Naive thymus-derived CD4-positive, alpha-beta T cell (primary cell): ENCODE measurements around the gene ZBTB11. TPM values are rescaled to one million over a fixed set of nuclear protein-coding genes. Genes with fewer than 3 reads are reported as not detected.
A peak's percentile ranks its signal among the peaks of the same experiment; 100 is the strongest.
"Not testable (repeated sequence)": the region's sequence is repeated elsewhere in the genome, so short reads cannot be mapped to it uniquely, and the experiment has no call there.

Source experiments
- ATAC-seq: fragments of 150-1000 bp; cut with Tn5 transposase; 2 replicates; pipeline ENCODE4 v1.10.0; 2021; ENCODE audit warnings: mild to moderate bottlenecking, moderate library complexity
- CTCF ChIA-PET: fragments of 350-600 bp; sonication (Branson Sonifier 250); formaldehyde crosslinking; loops from one replicate; lab custom pipeline; 2021; ENCODE audit warnings: antibody characterized with exemption; lab: Charles Lee
- POLR2A ChIA-PET: fragments of 350-600 bp; sonication (Branson Sonifier 250); formaldehyde crosslinking; loops from one replicate; lab custom pipeline; 2021; ENCODE audit warnings: antibody characterized with exemption, inconsistent platforms; lab: Charles Lee
- DNase-seq, 9 donors: peaks; one replicate each; pipeline versions ENCODE4 v3.0.0 to v3.0.0-alpha.2; 2020 to 2022; ENCODE audit warnings: mixed read lengths in 1 of 9
- H3K27ac ChIP-seq: one replicate; pipeline ENCODE4 v1.7.0; 2013; ENCODE audit warnings: mild to moderate bottlenecking, low read depth, low read length, moderate library complexity
- H3K27me3 ChIP-seq, 2 donors: one replicate each; pipeline ENCODE4 v1.7.0; 2013; ENCODE audit warnings: low read length in 2 of 2, mild to moderate bottlenecking in 2 of 2, moderate library complexity in 2 of 2; ENCODE audit not compliant: control insufficient read depth in 2 of 2, insufficient read depth in 2 of 2
- H3K36me3 ChIP-seq, 3 experiments: 1 replicate in 2 of 3; 2 replicates in 1 of 3; pipeline ENCODE4 v1.7.0; 2013; ENCODE audit warnings: low read length in 3 of 3, mild to moderate bottlenecking in 3 of 3, moderate library complexity in 1 of 3; ENCODE audit not compliant: insufficient read depth in 3 of 3, control insufficient read depth in 2 of 3
- H3K4me1 ChIP-seq, 2 donors: one replicate each; pipeline ENCODE4 v1.7.0; 2013; ENCODE audit warnings: low read length in 2 of 2, mild to moderate bottlenecking in 2 of 2, moderate library complexity in 1 of 2; ENCODE audit not compliant: control insufficient read depth in 2 of 2, insufficient read depth in 2 of 2
- H3K4me3 ChIP-seq: 2 replicates; pipeline ENCODE4 v1.7.0; 2013; ENCODE audit warnings: mild to moderate bottlenecking, low read length
- H3K9me3 ChIP-seq, 3 experiments: 1 replicate in 2 of 3; 2 replicates in 1 of 3; pipeline ENCODE4 v1.7.0; 2013; ENCODE audit warnings: low read length in 3 of 3; ENCODE audit not compliant: control insufficient read depth in 2 of 3
- H3K27ac Mint-ChIP-seq, 9 donors: one replicate each; pipeline ENCODE4 v1.8.0; 2020 to 2022; ENCODE audit warnings: mixed read lengths in 9 of 9, mild to moderate bottlenecking in 8 of 9, moderate library complexity in 5 of 9, inconsistent platforms in 2 of 9
- H3K27me3 Mint-ChIP-seq, 5 donors: one replicate each; pipeline ENCODE4 v1.8.0; 2021 to 2022; ENCODE audit warnings: mixed read lengths in 5 of 5, mild to moderate bottlenecking in 1 of 5
- H3K36me3 Mint-ChIP-seq, 5 donors: one replicate each; pipeline ENCODE4 v1.8.0; 2020 to 2022; ENCODE audit warnings: mixed read lengths in 5 of 5, mild to moderate bottlenecking in 3 of 5, inconsistent platforms in 1 of 5
- H3K4me1 Mint-ChIP-seq, 7 donors: one replicate each; pipeline ENCODE4 v1.8.0; 2020 to 2022; ENCODE audit warnings: mixed read lengths in 7 of 7, mild to moderate bottlenecking in 3 of 7, inconsistent platforms in 1 of 7
- H3K4me3 Mint-ChIP-seq, 10 donors: one replicate each; pipeline ENCODE4 v1.8.0; 2020 to 2022; ENCODE audit warnings: mild to moderate bottlenecking in 10 of 10, mixed read lengths in 10 of 10, moderate library complexity in 6 of 10, inconsistent platforms in 2 of 10
- H3K9me3 Mint-ChIP-seq, 11 donors: one replicate each; pipeline ENCODE4 v1.8.0; 2020 to 2022; ENCODE audit warnings: mixed read lengths in 11 of 11, mild to moderate bottlenecking in 4 of 11, inconsistent platforms in 1 of 11, moderate library complexity in 1 of 11
- intact Hi-C, 2 donors: fragments of 100-400 bp; cut with micrococcal nuclease; formaldehyde crosslinking; loops; one replicate each; pipeline ENCODE4 v1.15.1; 2023
- polyA plus RNA-seq, 2 donors: library from polyadenylated mRNA; unstranded; fragments of 300-500 nt; fragmentation: Illumina TruSeq; gene quantifications; one replicate each; pipeline ENCODE4 v1.2.3, GENCODE V29; 2021
- total RNA-seq, 6 experiments: library from RNA in 5 of 6; stranded (reverse) in 5 of 6; gene quantifications; 1 replicate in 5 of 6; 2 replicates in 1 of 6; pipeline ENCODE4 v1.2.3 and lab custom pipeline; 2021 to 2026

Gene ZBTB11
- total and polyA plus RNA-seq, 7 experiments from 2014 or later, result 10.5 to 68.2 (median 52.1) TPM

DNA sequence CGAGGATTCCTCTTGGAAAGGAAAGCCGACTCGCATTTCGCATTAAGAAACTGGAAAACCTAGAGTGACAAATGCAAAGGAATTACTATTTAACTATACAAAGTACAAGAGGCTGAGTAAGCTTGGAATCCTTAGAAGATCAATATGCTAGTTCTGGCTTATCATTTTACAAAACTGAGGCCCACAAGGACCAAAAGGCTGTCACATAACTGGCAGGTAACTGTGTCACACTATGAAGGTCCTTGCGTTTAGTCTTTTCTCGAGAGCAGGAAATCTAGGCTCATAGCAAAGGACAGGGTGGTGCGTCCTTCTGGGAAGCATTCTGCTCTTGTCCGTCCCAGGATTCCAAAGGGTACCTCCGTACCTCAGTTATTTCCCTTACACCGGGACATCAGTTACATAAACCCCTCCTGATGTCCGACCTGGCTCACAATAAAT, 9.0 kb upstream of the ZBTB11 start:
- Mint-ChIP-seq H3K36me3 (peaks cover 8 to 26% (median 16%) of the 10 kb centered on the region in 5 donors), H3K27me3 (no peaks in the 10 kb centered on the region), H3K9me3 (peaks cover 0 to 1% (median 0%) of the 10 kb centered on the region in 11 donors), H3K27ac (peak overlapping the region; percentile 94 to 100 (median 99)), H3K4me3 (peak overlapping the region; percentile 90 to 100 (median 98)), H3K4me1 (peaks cover 20 to 57% (median 41%) of the 10 kb centered on the region in 7 donors)
- ATAC-seq (peak; percentile 1), DNase-seq (peak in 2 of 9 donors; percentile 21 to 24)
- peak overlapping the region; percentile 72 for H3K4me3 ChIP-seq
- H3K4me1 ChIP-seq, result peaks cover 24 to 25% of the 10 kb centered on the region in 2 donors
- peak overlapping the region; percentile 92 for H3K27ac ChIP-seq
- intact Hi-C loops, result loop anchor here (1.0 to 5.0 kb wide), 10 partner anchors 9 to 429 kb away; partner anchors contain the start of genes CEP97 (in 2 of the 2), PCNP (in 2 of the 2), ZBTB11 (in 2 of the 2) and NFKBIZ (in 1 of the 2)
- H3K27me3 ChIP-seq, result no peaks in the 10 kb centered on the region
- H3K9me3 ChIP-seq, result no peaks in the 10 kb centered on the region
- POLR2A ChIA-PET, result interaction anchor here (0.6 to 5.6 kb wide), 18 partner anchors 10 to 968 kb away, joined by 3 to 108 read pairs (median 6); partner anchors contain the start of genes CEP97, NFKBIZ, NXPE3 and PCNP
- CTCF ChIA-PET, result interaction anchor here (1.0 to 1.1 kb wide), 2 partner anchors 9 to 539 kb away, joined by 3 read pairs; partner anchors contain the start of gene ZBTB11
- H3K36me3 ChIP-seq, result peaks cover 8 to 35% (median 23%) of the 10 kb centered on the region in 3 experiments

DNA sequence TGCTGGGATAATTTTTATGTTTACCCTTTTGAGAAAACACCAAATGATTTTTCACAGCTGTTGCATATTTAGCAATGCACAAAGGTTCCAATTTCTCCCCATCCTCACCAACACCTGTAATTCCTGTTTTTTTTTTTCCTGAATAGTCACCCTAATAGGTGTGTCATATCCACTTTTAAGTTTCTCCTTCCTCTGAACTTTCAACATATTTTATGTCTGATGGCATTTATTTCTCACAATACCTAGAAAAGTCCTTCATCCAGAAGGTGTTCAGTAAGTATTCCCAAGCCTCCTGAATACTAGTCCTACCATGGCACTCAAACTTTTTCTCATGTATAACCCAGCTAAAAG, 8.1 kb upstream of the ZBTB11 start:
- peaks cover 8 to 43% (median 23%) of the 10 kb centered on the region in 3 experiments for H3K36me3 ChIP-seq
- no peaks in the 10 kb centered on the region for H3K27me3 Mint-ChIP-seq
- POLR2A ChIA-PET, result interaction anchor here (0.9 to 5.6 kb wide), 9 partner anchors 9 to 167 kb away, joined by 3 to 108 read pairs (median 6); partner anchors contain the start of genes CEP97, NFKBIZ, PCNP and TRMT10C
- peaks cover 24 to 25% of the 10 kb centered on the region in 2 donors for H3K4me1 ChIP-seq
- H3K9me3 Mint-ChIP-seq, result peaks cover 0 to 1% (median 0%) of the 10 kb centered on the region in 11 donors
- peaks cover 8 to 31% (median 21%) of the 10 kb centered on the region in 5 donors for H3K36me3 Mint-ChIP-seq
- H3K4me3 Mint-ChIP-seq, result peak overlapping the region; percentile 85 to 100 (median 96)
- peak overlapping the region; percentile 72 for H3K4me3 ChIP-seq
- CTCF ChIA-PET, result interaction anchor here (0.6 to 1.0 kb wide), 4 partner anchors 9 to 227 kb away, joined by 3 to 8 read pairs (median 4); partner anchors contain the start of gene PCNP
- H3K27me3 ChIP-seq, result no peaks in the 10 kb centered on the region
- ATAC-seq (no peak), DNase-seq (no peak)
- no peaks in the 10 kb centered on the region for H3K9me3 ChIP-seq
- H3K27ac Mint-ChIP-seq, result peak overlapping the region; percentile 93 to 100 (median 97)
- intact Hi-C loops, result loop anchor here in 1 of 2 donors (5.0 kb wide), 2 partner anchors 117 to 252 kb away; no protein-coding TSS in a partner anchor
- H3K27ac ChIP-seq, result peak overlapping the region; percentile 92
- peaks cover 16 to 53% (median 38%) of the 10 kb centered on the region in 7 donors for H3K4me1 Mint-ChIP-seq

DNA sequence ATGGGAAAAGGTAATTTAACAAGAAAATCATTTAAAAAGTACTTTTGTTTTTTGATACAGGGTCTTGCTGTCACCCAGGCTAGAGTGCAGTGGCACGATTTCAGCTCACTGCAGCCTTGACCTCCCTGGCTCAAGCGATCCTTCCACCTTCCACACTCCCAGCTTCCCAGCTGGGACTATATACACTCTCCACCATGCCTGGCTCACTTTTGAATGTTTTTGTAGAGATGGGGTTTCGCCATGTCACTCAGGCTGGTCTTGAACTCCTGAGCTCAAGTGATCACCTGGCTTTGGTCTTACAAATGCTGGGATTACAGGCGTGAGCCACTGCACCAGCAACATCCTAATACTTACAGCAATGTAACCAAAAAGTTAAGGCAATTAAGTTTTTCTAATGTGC, 3.5 kb upstream of the ZBTB11 start:
- H3K27me3 ChIP-seq, result no peaks in the 10 kb centered on the region
- no peak for DNase-seq
- ChIA-PET CTCF (no interaction called here), POLR2A (interaction anchor here (1.5 kb wide), 1 partner anchor 44 kb away, joined by 5 read pairs; the partner anchor contains the start of gene CEP97)
- peaks cover 8 to 49% (median 20%) of the 10 kb centered on the region in 3 experiments for H3K36me3 ChIP-seq
- intact Hi-C loops, result no loop called here
- H3K9me3 ChIP-seq, result no peaks in the 10 kb centered on the region
- Mint-ChIP-seq H3K4me1 (peaks cover 10 to 44% (median 37%) of the 10 kb centered on the region in 7 donors), H3K36me3 (peaks cover 8 to 33% (median 21%) of the 10 kb centered on the region in 5 donors), H3K27me3 (no peaks in the 10 kb centered on the region), H3K4me3 (no peak overlapping the region), H3K27ac (peak overlapping the region in 5 of 9 donors; percentile 5 to 53 (median 27)), H3K9me3 (peaks cover 0 to 3% (median 0%) of the 10 kb centered on the region in 11 donors)
- no peak overlapping the region for H3K27ac ChIP-seq
- H3K4me1 ChIP-seq, result peaks cover 26 to 30% of the 10 kb centered on the region in 2 donors
- H3K4me3 ChIP-seq, result no peak overlapping the region
- ATAC-seq, result no peak

DNA sequence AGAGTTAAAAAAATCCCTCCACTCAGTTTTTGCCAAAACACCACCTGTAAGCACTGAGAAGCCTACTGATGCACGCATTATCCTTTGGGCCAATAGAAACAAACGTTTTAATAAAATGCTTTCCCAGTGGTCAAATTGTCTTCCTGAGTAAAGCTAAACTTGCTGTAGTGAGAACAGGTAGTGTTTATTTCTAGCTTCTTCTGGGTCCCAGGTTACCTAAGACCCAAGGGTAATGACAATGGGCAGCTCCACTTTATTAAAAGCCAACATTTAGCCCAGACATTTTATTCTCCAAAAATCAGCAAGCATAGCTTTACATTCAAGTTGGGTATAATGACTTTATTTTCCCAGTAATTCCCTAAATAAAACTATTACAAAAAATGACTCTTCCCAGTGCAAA, 1.9 kb upstream of the ZBTB11 start:
- Mint-ChIP-seq H3K4me1 (peaks cover 12 to 51% (median 42%) of the 10 kb centered on the region in 7 donors), H3K36me3 (peaks cover 5 to 25% (median 14%) of the 10 kb centered on the region in 5 donors)
- intact Hi-C loops, result loop anchor here (5.0 to 10.0 kb wide), 5 partner anchors 258 to 1862 kb away; partner anchors contain the start of genes CMSS1 (in 1 of the 2) and TBC1D23 (in 1 of the 2)
- not testable (repeated sequence) for H3K9me3 Mint-ChIP-seq, DNase-seq, H3K9me3 ChIP-seq, H3K4me3 Mint-ChIP-seq, H3K27ac Mint-ChIP-seq, H3K27me3 Mint-ChIP-seq, H3K4me3 ChIP-seq, ATAC-seq, H3K27ac ChIP-seq, H3K27me3 ChIP-seq
- peaks cover 0 to 42% (median 20%) of the 10 kb centered on the region in 3 experiments for H3K36me3 ChIP-seq
- POLR2A ChIA-PET, result interaction anchor here (0.7 to 6.3 kb wide), 4 partner anchors 7 to 144 kb away, joined by 3 to 108 read pairs (median 4); partner anchors contain the start of genes PCNP and RPL24
- CTCF ChIA-PET, result interaction anchor here (0.6 kb wide), 1 partner anchor 43 kb away, joined by 3 read pairs; no protein-coding TSS in a partner anchor
- H3K4me1 ChIP-seq, result peaks cover 25 to 29% of the 10 kb centered on the region in 2 donors

DNA sequence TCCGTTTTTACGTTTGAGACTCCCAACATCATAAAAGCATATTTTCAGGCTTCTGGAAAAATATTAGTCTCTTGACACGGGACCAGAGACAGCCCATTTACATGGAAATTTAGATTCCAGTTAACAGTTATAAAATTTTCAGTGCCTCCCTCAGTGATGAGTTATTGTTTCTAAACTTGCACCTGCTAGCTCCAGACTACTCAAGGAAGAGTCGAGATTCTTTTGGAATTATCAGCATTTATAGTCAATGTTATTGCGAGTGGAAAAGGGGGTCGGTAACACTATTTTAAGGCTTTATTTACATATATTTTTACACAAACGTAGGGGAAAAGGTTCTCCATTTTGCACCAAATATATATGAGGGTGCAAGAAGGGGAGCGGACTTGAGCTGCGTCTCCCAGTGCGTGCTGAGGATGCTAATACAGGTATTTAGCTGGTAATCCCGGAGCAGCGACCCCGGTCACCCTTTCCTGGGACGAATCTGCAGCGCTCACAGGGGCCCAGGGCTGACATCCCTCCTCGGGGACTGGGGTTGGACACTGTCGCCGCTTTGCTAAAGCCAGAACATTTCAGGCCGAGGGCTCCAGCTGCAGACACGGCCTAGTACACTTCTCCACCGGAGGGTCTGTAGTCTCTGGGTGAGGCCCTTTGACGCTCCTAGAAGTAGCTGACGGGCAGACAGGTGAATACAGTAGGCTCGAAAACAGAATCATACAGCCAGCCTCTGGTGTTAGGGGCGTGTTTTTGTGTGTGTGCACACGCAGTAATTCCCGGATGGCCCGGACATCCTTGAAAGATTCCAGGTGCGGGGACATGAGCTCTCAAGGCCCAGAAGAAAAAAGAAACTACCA, 729 bp upstream of the ZBTB11 start:
- H3K36me3 Mint-ChIP-seq, result peaks cover 5 to 24% (median 12%) of the 10 kb centered on the region in 5 donors

More for the DNA sequence above, 729 bp upstream of the ZBTB11 start:
- Mint-ChIP-seq H3K4me3 (peak overlapping the region; percentile 87 to 97 (median 92)), H3K4me1 (peaks cover 15 to 60% (median 51%) of the 10 kb centered on the region in 7 donors), H3K27me3 (no peaks in the 10 kb centered on the region), H3K27ac (peak overlapping the region; percentile 93 to 100 (median 97)), H3K9me3 (peaks cover 0 to 3% (median 0%) of the 10 kb centered on the region in 11 donors)
- H3K27me3 ChIP-seq, result no peaks in the 10 kb centered on the region
- intact Hi-C loops, result loop anchor here (1.0 to 10.0 kb wide), 18 partner anchors 9 to 1860 kb away; partner anchors contain the start of genes CEP97 (in 2 of the 2), PCNP (in 2 of the 2), RPL24 (in 2 of the 2) and TBC1D23 (in 2 of the 2)
- H3K9me3 ChIP-seq, result no peaks in the 10 kb centered on the region
- peaks cover 0 to 33% (median 18%) of the 10 kb centered on the region in 3 experiments for H3K36me3 ChIP-seq
- DNase-seq (no peak), ATAC-seq (no peak)
- peaks cover 23 to 26% of the 10 kb centered on the region in 2 donors for H3K4me1 ChIP-seq
- POLR2A ChIA-PET, result interaction anchor here (0.6 to 6.3 kb wide), 15 partner anchors 8 to 550 kb away, joined by 3 to 108 read pairs (median 4); partner anchors contain the start of genes CEP97, NFKBIZ, NXPE3 and PCNP
- H3K27ac ChIP-seq, result peak overlapping the region; percentile 98
- CTCF ChIA-PET, result interaction anchor here (0.7 to 0.8 kb wide), 2 partner anchors 123 to 164 kb away, joined by 3 read pairs; partner anchors contain the start of gene SENP7
- H3K4me3 ChIP-seq, result peak overlapping the region; percentile 91
